22Rv1 (cell line): ENCODE data around the gene HIVEP3.

Experiments used
- H3K27ac ChIP-seq: fragments of 450-650 bp; 2 replicates; pipeline ENCODE4 v1.5.1; 2017
- CTCF ChIP-seq: fragments of 450-650 bp; IDR thresholded peaks from 2 replicates; pipeline ENCODE4 v1.5.1; 2017; ENCODE audit warnings: mild to moderate bottlenecking
- ZFX ChIP-seq: fragments of 450-650 bp; IDR thresholded peaks from 2 replicates; pipeline ENCODE4 v1.6.1; 2017; ENCODE audit warnings: antibody characterized with exemption, borderline replicate concordance

Gene HIVEP3

GRCh38 chr1:41476807-41477361 is 441.8 kb downstream of the HIVEP3 start:
- H3K27ac ChIP-seq: peak overlapping the region; percentile 84
- TF ChIP-seq CTCF: no peak

GRCh38 chr1:41475859-41476567 is 442.7 kb downstream of the HIVEP3 start:
- TF ChIP-seq ZFX (no peak), CTCF (no peak)
- H3K27ac ChIP-seq: peak overlapping the region; percentile 84

DNA sequence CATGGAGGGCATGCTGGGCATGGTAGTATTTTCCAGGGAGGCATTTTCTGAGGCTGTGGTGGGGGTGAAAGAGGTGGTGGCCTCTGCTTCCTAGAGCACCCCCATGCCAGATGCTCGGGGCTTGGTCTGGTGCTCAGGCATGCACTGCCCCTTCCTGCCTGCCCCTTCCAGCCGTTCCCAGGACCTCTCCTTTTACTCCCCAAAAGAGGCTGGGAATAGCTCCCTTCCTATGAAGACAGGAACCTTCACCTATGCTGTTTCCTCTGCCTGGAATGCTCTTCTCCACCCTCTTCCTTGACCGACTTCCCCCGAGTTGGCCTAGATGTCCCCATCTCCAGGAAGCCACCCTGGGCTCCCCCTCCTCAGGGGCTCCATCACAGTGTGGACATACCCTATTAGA is 443.4 kb downstream of the HIVEP3 start:
- peak overlapping the region; percentile 84 for H3K27ac ChIP-seq
- no peak for TF ChIP-seq CTCF
- TF ChIP-seq ZFX: no peak

- peak overlapping the region; percentile 84 for H3K27ac ChIP-seq
- TF ChIP-seq CTCF: no peak
- no peak for TF ChIP-seq ZFX
These were observed 444.0 kb downstream of the HIVEP3 start for GRCh38 chr1:41474490-41475271.

DNA sequence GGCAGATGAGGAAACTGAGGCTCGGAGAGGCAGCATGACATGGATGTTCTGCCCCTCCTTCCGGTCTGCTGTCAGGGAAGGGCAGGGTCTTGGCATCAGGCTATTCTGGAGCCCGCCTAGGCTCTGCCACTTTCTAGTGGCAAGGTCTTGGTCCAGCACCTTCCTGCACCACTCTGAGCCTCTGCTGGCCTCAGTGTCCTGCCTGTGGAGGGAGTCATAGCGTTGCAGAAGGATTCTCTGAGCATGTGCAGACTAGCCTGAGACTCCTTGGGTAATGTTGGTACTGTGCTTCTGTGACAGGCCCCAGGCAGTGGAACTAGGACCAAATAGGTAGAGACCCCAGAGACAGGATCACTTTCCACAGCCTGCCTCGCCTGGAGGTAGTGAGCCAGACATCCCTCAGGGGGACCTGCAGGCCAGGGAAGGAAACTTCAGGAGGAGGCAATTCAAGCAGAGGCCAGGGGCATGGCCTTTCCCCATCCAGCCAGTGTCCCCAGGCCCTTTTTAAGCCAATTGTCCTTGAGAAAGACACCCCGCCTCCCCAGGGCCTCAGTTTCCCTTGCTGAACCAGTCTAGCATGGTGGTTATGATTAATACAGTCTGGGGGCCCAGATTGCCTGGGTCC is 444.9 kb downstream of the HIVEP3 start:
- no peak for TF ChIP-seq CTCF
- no peak for TF ChIP-seq ZFX
- H3K27ac ChIP-seq: peak overlapping the region; percentile 84

DNA sequence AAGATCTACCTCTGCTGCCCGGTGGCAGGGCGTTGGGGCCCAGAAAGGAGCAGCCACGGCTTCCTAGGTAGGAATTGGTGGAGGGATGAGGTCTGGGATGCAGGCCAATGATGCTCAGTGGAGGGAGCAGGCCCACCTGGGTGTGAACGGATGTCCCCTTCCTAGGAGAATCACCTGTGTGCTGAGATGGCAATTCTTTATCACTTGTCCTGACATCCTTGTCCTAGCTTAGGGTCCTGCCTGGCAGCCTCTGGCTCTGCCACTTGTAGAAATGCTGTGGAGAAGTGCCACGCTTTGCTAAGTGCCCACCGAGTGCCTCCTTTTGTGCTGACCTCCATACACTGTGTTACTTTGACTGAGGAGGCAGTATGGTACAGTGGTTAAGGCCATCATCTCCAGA is 447.1 kb downstream of the HIVEP3 start:
- H3K27ac ChIP-seq: no peak overlapping the region
- no peak for TF ChIP-seq ZFX

GRCh38 chr1:41469706-41470105 is 449.0 kb downstream of the HIVEP3 start:
- H3K27ac ChIP-seq: peak overlapping the region; percentile 46
- no peak for TF ChIP-seq ZFX

GRCh38 chr1:41468122-41468762 is 450.5 kb downstream of the HIVEP3 start:
- TF ChIP-seq CTCF (no peak), ZFX (no peak)
- no peak overlapping the region for H3K27ac ChIP-seq
